SK-N-SH (cell line): ENCODE results near the gene DAB2IP. TPM values are rescaled to one million over a fixed set of nuclear protein-coding genes. Genes with fewer than 3 reads are reported as not detected.

ENCODE experiments used
- CTCF ChIA-PET: fragments of 300-600, 350-600 bp; formaldehyde crosslinking; extraction: SDS; loops from one replicate; lab custom pipeline; 2021; lab: Yijun Ruan, JAX
- POLR2A ChIA-PET: fragments of 350-600 bp; sonication (Branson Sonifier 250); formaldehyde crosslinking; extraction: SDS; loops from one replicate; lab custom pipeline; 2020; ENCODE audit warnings: antibody characterized with exemption, inconsistent platforms; lab: Yijun Ruan, JAX
- DNase-seq: peaks from one replicate; pipeline ENCODE4 v3.0.0; 2012
- H2AFZ ChIP-seq: fragments of 200-600 bp; sonication (generic); 2 replicates; pipeline ENCODE4 v1.8.1; 2016; ENCODE audit warnings: antibody characterized with exemption, mild to moderate bottlenecking, low read depth
- H3F3A ChIP-seq: fragments of 200-600 bp; sonication (generic); replicated peaks from 2 replicates; pipeline ENCODE3; 2016; ENCODE audit warnings: antibody characterized with exemption, mild to moderate bottlenecking; ENCODE audit not compliant: insufficient read depth
- H3K27ac ChIP-seq, 2 experiments: fragments of 200-500 bp in 1 of 2; fragments of 200-600 bp in 1 of 2; sonication (Bioruptor generic) in 1 of 2; sonication (generic), shearing (Covaris generic) in 1 of 2; 2 replicates each; pipeline versions ENCODE4 v1.5.1 to v1.6.1; 2014 to 2016; ENCODE audit warnings: low read depth in 2 of 2, inconsistent platforms in 1 of 2, low read length in 1 of 2, mild to moderate bottlenecking in 1 of 2, mixed read lengths in 1 of 2
- H3K27me3 ChIP-seq: fragments of 200-600 bp; sonication (generic), shearing (Covaris generic); 2 replicates; pipeline ENCODE4 v1.6.1; 2016; ENCODE audit warnings: mixed run types; ENCODE audit not compliant: insufficient read depth
- H3K36me3 ChIP-seq, 2 experiments: fragments of 200-500 bp in 1 of 2; fragments of 200-600 bp in 1 of 2; sonication (Bioruptor generic) in 1 of 2; sonication (generic) in 1 of 2; replicated peaks in 1 of 2; 2 replicates each; pipeline versions ENCODE3 to v1.5.1; 2014 to 2016; ENCODE audit warnings: low read length in 1 of 2, mild to moderate bottlenecking in 1 of 2; ENCODE audit not compliant: insufficient read depth in 2 of 2, control insufficient read depth in 1 of 2
- H3K4me1 ChIP-seq, 2 experiments: fragments of 200-500 bp in 1 of 2; fragments of 200-600 bp in 1 of 2; sonication (Bioruptor generic) in 1 of 2; sonication (generic), shearing (Covaris generic) in 1 of 2; 2 replicates each; pipeline versions ENCODE4 v1.5.1 to v1.6.1; 2014 to 2016; ENCODE audit warnings: low read depth in 1 of 2, low read length in 1 of 2, mixed run types in 1 of 2; ENCODE audit not compliant: insufficient read depth in 2 of 2, control insufficient read depth in 1 of 2
- H3K4me2 ChIP-seq: fragments of 200-600 bp; sonication (generic), shearing (Covaris generic); 2 replicates; pipeline ENCODE4 v1.6.1; 2017; ENCODE audit warnings: mixed run types
- H3K4me3 ChIP-seq, 2 experiments: fragments of 200-500 bp in 1 of 2; fragments of 200-600 bp in 1 of 2; sonication (Bioruptor generic) in 1 of 2; sonication (generic), shearing (Covaris generic) in 1 of 2; 2 replicates each; pipeline versions ENCODE4 v1.5.1 to v1.8.1; 2014 to 2016; ENCODE audit warnings: low read depth in 2 of 2, inconsistent platforms in 1 of 2, low read length in 1 of 2, mild to moderate bottlenecking in 1 of 2, mixed read lengths in 1 of 2, moderate library complexity in 1 of 2
- H3K79me2 ChIP-seq: fragments of 200-600 bp; sonication (generic); 2 replicates; pipeline ENCODE4 v1.8.1; 2017; ENCODE audit warnings: mild to moderate bottlenecking; ENCODE audit not compliant: insufficient read depth
- H3K9ac ChIP-seq: fragments of 200-600 bp; sonication (generic); 2 replicates; pipeline ENCODE4 v1.6.1; 2017; ENCODE audit warnings: mixed run types
- H3K9me2 ChIP-seq: fragments of 200-600 bp; sonication (generic); 2 replicates; pipeline ENCODE4 v1.6.1; 2017; ENCODE audit warnings: mixed run types
- H3K9me3 ChIP-seq: fragments of 200-600 bp; sonication (generic); 2 replicates; pipeline ENCODE4 v1.6.1; 2017; ENCODE audit warnings: mixed run types, mild to moderate bottlenecking, moderate library complexity
- H4K20me1 ChIP-seq: fragments of 200-600 bp; sonication (generic); 2 replicates; pipeline ENCODE4 v1.6.1; 2017; ENCODE audit warnings: mild to moderate bottlenecking, mixed run types; ENCODE audit not compliant: insufficient read depth
- CHD2 ChIP-seq: fragments of 150-350 bp; IDR thresholded peaks from 2 replicates; pipeline ENCODE4 v1.6.1; 2018; ENCODE audit warnings: low read length; ENCODE audit not compliant: partially characterized antibody
- CTCF ChIP-seq: fragments of 200-600 bp; sonication (generic); IDR thresholded peaks from 2 replicates; pipeline ENCODE4 v1.6.1; 2017; ENCODE audit warnings: antibody characterized with exemption, mild to moderate bottlenecking, moderate library complexity
- ELF1 ChIP-seq: IDR thresholded peaks from 2 replicates; pipeline ENCODE4 v1.4.0; 2012
- EP300 ChIP-seq, 2 experiments: IDR thresholded peaks; 2 replicates each; pipeline versions ENCODE4 v1.4.0 to v1.6.1; 2012; ENCODE audit warnings: borderline replicate concordance in 1 of 2, low read depth in 1 of 2, low read length in 1 of 2
- EZH2phosphoT487 ChIP-seq: fragments of 200-600 bp; sonication (generic); IDR thresholded peaks from 2 replicates; pipeline ENCODE4 v1.6.1; 2017; ENCODE audit warnings: low read depth, mixed run types, mild to moderate bottlenecking, antibody characterized with exemption, moderate library complexity, borderline replicate concordance
- FOXJ3 ChIP-seq: sonication (generic); formaldehyde crosslinking; IDR thresholded peaks from 2 replicates; pipeline ENCODE4 v1.5.1; 2020; ENCODE audit warnings: mild to moderate bottlenecking, missing genetic modification reagents
- FOXM1 ChIP-seq: IDR thresholded peaks from 2 replicates; pipeline ENCODE4 v1.4.0; 2012; ENCODE audit warnings: low read depth, mild to moderate bottlenecking
- GABPA ChIP-seq: IDR thresholded peaks from 2 replicates; pipeline ENCODE4 v1.4.0; 2012; ENCODE audit warnings: low read depth, mild to moderate bottlenecking
- JUND ChIP-seq: IDR thresholded peaks from 2 replicates; pipeline ENCODE4 v1.4.0; 2012
- MEF2A ChIP-seq: IDR thresholded peaks from 2 replicates; pipeline ENCODE4 v1.4.0; 2012; ENCODE audit warnings: low read depth, borderline replicate concordance
- POLR2AphosphoS5 ChIP-seq: IDR thresholded peaks from 2 replicates; pipeline ENCODE4 v1.6.1; 2012; ENCODE audit warnings: low read depth, low read length
- RCOR1 ChIP-seq: fragments of 150-350 bp; IDR thresholded peaks from 2 replicates; pipeline ENCODE4 v1.6.1; 2017; ENCODE audit warnings: antibody characterized with exemption, low read length
- RFX5 ChIP-seq: IDR thresholded peaks from 2 replicates; pipeline ENCODE4 v1.6.1; 2012; ENCODE audit warnings: mild to moderate bottlenecking, improper control_type of control experiment, low read length
- RXRA ChIP-seq: IDR thresholded peaks from 2 replicates; pipeline ENCODE4 v1.4.0; 2012; ENCODE audit warnings: low read depth, mild to moderate bottlenecking, borderline replicate concordance
- SMC3 ChIP-seq: IDR thresholded peaks from 2 replicates; pipeline ENCODE4 v1.6.1; 2012; ENCODE audit warnings: low read depth, low read length, improper control_type of control experiment
- YY1 ChIP-seq: IDR thresholded peaks from 2 replicates; pipeline ENCODE4 v1.4.0; 2012; ENCODE audit warnings: low read depth, mild to moderate bottlenecking
- WGBS: methylation state at CpG from one replicate; pipeline ENCODE4 v1.1.6; 2017; ENCODE audit warnings: low lambda C conversion rate; 5-methylcytosine and 5-hydroxymethylcytosine counted together
- polyA plus RNA-seq, 3 experiments: library from polyadenylated mRNA; depleted of rRNA; stranded (reverse); fragments of >200 nt; gene quantifications; 2 replicates each; pipeline ENCODE4 v1.2.3, GENCODE V29; 2012
- TF ChIP-seq, protein P1 (sequence below): IDR thresholded peaks from 2 replicates; pipeline ENCODE4; 2012

Gene DAB2IP
- polyA plus RNA-seq, 1 of the 3 experiments (the other 2 are of a cell fraction) = 21.4 TPM

- no peak overlapping the region for H3K4me3 ChIP-seq
- no peak for TF ChIP-seq YY1
- no peak for TF ChIP-seq EP300 (IDR thresholded peaks at IDR 0.05; ENCODE audit: borderline replicate concordance in 1 of 2, low read depth in 1 of 2, low read length in 1 of 2)
- no peak for TF ChIP-seq ELF1
- TF ChIP-seq, protein P1, sequence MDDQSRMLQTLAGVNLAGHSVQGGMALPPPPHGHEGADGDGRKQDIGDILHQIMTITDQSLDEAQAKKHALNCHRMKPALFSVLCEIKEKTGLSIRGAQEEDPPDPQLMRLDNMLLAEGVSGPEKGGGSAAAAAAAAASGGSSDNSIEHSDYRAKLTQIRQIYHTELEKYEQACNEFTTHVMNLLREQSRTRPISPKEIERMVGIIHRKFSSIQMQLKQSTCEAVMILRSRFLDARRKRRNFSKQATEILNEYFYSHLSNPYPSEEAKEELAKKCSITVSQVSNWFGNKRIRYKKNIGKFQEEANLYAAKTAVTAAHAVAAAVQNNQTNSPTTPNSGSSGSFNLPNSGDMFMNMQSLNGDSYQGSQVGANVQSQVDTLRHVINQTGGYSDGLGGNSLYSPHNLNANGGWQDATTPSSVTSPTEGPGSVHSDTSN = no peak
- TF ChIP-seq MEF2A = no peak
- no peak for TF ChIP-seq CTCF
- no peak for TF ChIP-seq RXRA
- no peak for TF ChIP-seq GABPA
- TF ChIP-seq JUND = no peak
- TF ChIP-seq POLR2AphosphoS5 = no peak
- no peak for TF ChIP-seq RCOR1
- TF ChIP-seq FOXM1 = no peak
- no peak for TF ChIP-seq CHD2
- no peak for TF ChIP-seq RFX5
- TF ChIP-seq FOXJ3 (CRISPR knock-in tag) = no peak
- no peak for TF ChIP-seq SMC3
- TF ChIP-seq EZH2phosphoT487 = no peak
- CTCF ChIA-PET = interaction anchor here (1.1 to 13.8 kb wide), 5 partner anchors 9 to 125 kb away, joined by 3 to 194 read pairs (median 5); no protein-coding TSS in a partner anchor
- peak overlapping the region; percentile 11 to 24; a peak in 2 of 4 replicates for H3K27ac ChIP-seq
- no peaks in the 10 kb centered on the region for H3K27me3 ChIP-seq
- POLR2A ChIA-PET = no interaction called here
- H3K9me3 ChIP-seq = no peaks in the 10 kb centered on the region
- H3K9me2 ChIP-seq = no peaks in the 10 kb centered on the region
- H3K9ac ChIP-seq = no peak overlapping the region
- WGBS = 90% methylated on average over 6 of the region's 6 CpGs
- peaks cover 6% of the 10 kb centered on the region; the same call in 1 of the 2 replicates for H4K20me1 ChIP-seq
- H3K36me3 ChIP-seq = no peaks in the 10 kb centered on the region
- no peaks in the 10 kb centered on the region for H3K79me2 ChIP-seq
- H3K4me1 ChIP-seq = peaks cover 19 to 25% of the 10 kb centered on the region in 2 experiments; a peak in 3 of 4 replicates
- no peaks in the 10 kb centered on the region for H3F3A ChIP-seq
- peak overlapping the region; percentile 54; the same call in 1 of the 2 replicates for H3K4me2 ChIP-seq
- no peak for DNase-seq
- H2AFZ ChIP-seq = no peak overlapping the region
Measured at GRCh38 chr9:121675381-121675780, 23.9 kb downstream of the DAB2IP start.
